B cell (primary cell): ENCODE measurements around the gene MGA.
"Not testable (repeated sequence)": the region's sequence is repeated elsewhere in the genome, so short reads cannot be mapped to it uniquely, and the experiment has no call there.

Experiments used
- EZH2 ChIP-seq: IDR thresholded peaks from 2 replicates; pipeline ENCODE4 v1.6.1; 2012; ENCODE audit warnings: borderline replicate concordance, low read depth, mild to moderate bottlenecking, moderate library complexity, low read length; ENCODE audit not compliant: insufficient read depth, poor library complexity, severe bottlenecking
- TF ChIP-seq, protein P1 (sequence below): fragments of 200-600 bp; IDR thresholded peaks from one replicate; pipeline ENCODE4 v1.8.0; 2022; ENCODE audit warnings: antibody characterized with exemption, mild to moderate bottlenecking

DNA sequence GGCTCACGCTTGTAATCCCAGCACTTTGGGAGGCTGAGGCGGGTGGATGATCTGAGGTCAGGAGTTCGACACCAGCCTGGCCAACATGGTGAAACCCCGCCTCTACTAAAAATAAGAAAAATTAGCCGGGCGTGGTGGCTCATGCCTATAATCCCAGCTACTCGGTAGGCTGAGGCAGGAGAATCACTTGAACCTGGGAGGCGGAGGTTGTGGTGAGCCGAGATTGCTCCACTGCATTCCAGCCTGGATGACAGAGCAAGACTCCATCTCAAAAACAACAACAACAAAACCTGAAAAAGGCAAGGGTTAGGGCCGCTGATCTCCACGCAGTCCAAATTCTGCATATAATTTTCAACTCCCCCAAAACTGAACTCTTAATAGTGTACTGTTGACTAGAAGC is 67.9 kb downstream of the MGA start:
- TF ChIP-seq, protein P1, sequence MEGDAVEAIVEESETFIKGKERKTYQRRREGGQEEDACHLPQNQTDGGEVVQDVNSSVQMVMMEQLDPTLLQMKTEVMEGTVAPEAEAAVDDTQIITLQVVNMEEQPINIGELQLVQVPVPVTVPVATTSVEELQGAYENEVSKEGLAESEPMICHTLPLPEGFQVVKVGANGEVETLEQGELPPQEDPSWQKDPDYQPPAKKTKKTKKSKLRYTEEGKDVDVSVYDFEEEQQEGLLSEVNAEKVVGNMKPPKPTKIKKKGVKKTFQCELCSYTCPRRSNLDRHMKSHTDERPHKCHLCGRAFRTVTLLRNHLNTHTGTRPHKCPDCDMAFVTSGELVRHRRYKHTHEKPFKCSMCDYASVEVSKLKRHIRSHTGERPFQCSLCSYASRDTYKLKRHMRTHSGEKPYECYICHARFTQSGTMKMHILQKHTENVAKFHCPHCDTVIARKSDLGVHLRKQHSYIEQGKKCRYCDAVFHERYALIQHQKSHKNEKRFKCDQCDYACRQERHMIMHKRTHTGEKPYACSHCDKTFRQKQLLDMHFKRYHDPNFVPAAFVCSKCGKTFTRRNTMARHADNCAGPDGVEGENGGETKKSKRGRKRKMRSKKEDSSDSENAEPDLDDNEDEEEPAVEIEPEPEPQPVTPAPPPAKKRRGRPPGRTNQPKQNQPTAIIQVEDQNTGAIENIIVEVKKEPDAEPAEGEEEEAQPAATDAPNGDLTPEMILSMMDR: not testable (repeated sequence)
- not testable (repeated sequence) for TF ChIP-seq EZH2
